Vagina (tissue), 2 donors: ENCODE data around the gene MRTFA. TPM values are rescaled to one million over a fixed set of nuclear protein-coding genes. Genes with fewer than 3 reads are reported as not detected.
"Not testable (repeated sequence)": the region's sequence is repeated elsewhere in the genome, so short reads cannot be mapped to it uniquely, and the experiment has no call there.

Source experiments
- DNase-seq, 2 donors: peaks; one replicate each; pipeline ENCODE4 v3.0.0-alpha.2; 2017; ENCODE audit errors: extremely low spot score in 2 of 2
- H3K27ac ChIP-seq: fragments of 200-600 bp; sonication (generic); one replicate; pipeline ENCODE4 v1.5.1; 2019
- H3K27me3 ChIP-seq: fragments of 200-600 bp; sonication (generic); one replicate; pipeline ENCODE4 v1.5.1; 2019
- H3K36me3 ChIP-seq, 2 donors: fragments of 200-600 bp; sonication (generic); one replicate each; pipeline ENCODE4 v1.5.1; 2017 to 2019
- H3K4me1 ChIP-seq: fragments of 200-600 bp; sonication (generic); one replicate; pipeline ENCODE4 v1.5.1; 2019
- H3K4me3 ChIP-seq, 2 donors: fragments of 200-600 bp; sonication (generic); 1 replicate in 1 of 2; 2 replicates in 1 of 2; pipeline ENCODE4 v1.5.1; 2016 to 2019
- H3K9me3 ChIP-seq: fragments of 200-600 bp; sonication (generic); one replicate; pipeline ENCODE4 v1.5.1; 2019
- CTCF ChIP-seq, 3 experiments: fragments of 450-650 bp in 2 of 3; fragments of 200-600 bp in 1 of 3; sonication (generic) in 1 of 3; IDR thresholded peaks; one replicate each; pipeline ENCODE4 v1.5.1; 2017 to 2019; ENCODE audit warnings: antibody characterized with exemption in 3 of 3, mild to moderate bottlenecking in 2 of 3, moderate library complexity in 2 of 3
- POLR2A ChIP-seq, 2 donors: fragments of 450-650 bp; IDR thresholded peaks; one replicate each; pipeline ENCODE4 v1.6.1; 2017; ENCODE audit warnings: antibody characterized with exemption in 2 of 2, mild to moderate bottlenecking in 2 of 2, moderate library complexity in 2 of 2
- POLR2AphosphoS5 ChIP-seq, 2 donors: sonication (generic); formaldehyde crosslinking; IDR thresholded peaks; one replicate each; pipeline ENCODE4 v1.9.0; 2017; ENCODE audit warnings: antibody characterized with exemption in 2 of 2, mild to moderate bottlenecking in 2 of 2, low read depth in 1 of 2; ENCODE audit not compliant: insufficient read depth in 1 of 2
- intact Hi-C: fragments of 100-400 bp; cut with DNase I; formaldehyde crosslinking; loops from one replicate; pipeline ENCODE4 v1.15.1; 2023
- total RNA-seq: library from RNA; depleted of rRNA; stranded (reverse); fragments of >200 nt; gene quantifications from one replicate; pipeline ENCODE4 v1.2.3, GENCODE V29; 2016

Gene MRTFA
- total RNA-seq, 1 donor from 2014 or later = 99.4 TPM

- Histone ChIP-seq H3K36me3 (no peaks in the 10 kb centered on the region), H3K4me3 (no peak overlapping the region), H3K27ac (no peak overlapping the region), H3K9me3 (no peaks in the 10 kb centered on the region), H3K4me1 (peaks cover 63% of the 10 kb centered on the region), H3K27me3 (no peaks in the 10 kb centered on the region)
- TF ChIP-seq POLR2AphosphoS5 (IDR thresholded peaks at IDR 0.05; ENCODE audit: insufficient read depth in 1 of 2, low read depth in 1 of 2) = no peak
- TF ChIP-seq POLR2A (IDR thresholded peaks at IDR 0.05) = no peak
- no peak for TF ChIP-seq CTCF (IDR thresholded peaks at IDR 0.05)
- DNase-seq = no peak
- intact Hi-C loops = no loop called here
These were observed 129.0 kb downstream of the MRTFA start for GRCh38 chr22:40507491-40507890.

GRCh38 chr22:40506762-40507161 is 129.8 kb downstream of the MRTFA start:
- H3K36me3 ChIP-seq = no peaks in the 10 kb centered on the region
- DNase-seq = no peak
- peaks cover 57% of the 10 kb centered on the region for H3K4me1 ChIP-seq
- no peak overlapping the region for H3K27ac ChIP-seq
- no peak for TF ChIP-seq POLR2A (IDR thresholded peaks at IDR 0.05)
- no peak for TF ChIP-seq POLR2AphosphoS5 (IDR thresholded peaks at IDR 0.05; ENCODE audit: insufficient read depth in 1 of 2, low read depth in 1 of 2)
- TF ChIP-seq CTCF (IDR thresholded peaks at IDR 0.05) = no peak
- no peaks in the 10 kb centered on the region for H3K27me3 ChIP-seq
- no peak overlapping the region for H3K4me3 ChIP-seq
- H3K9me3 ChIP-seq = no peaks in the 10 kb centered on the region
- intact Hi-C loops = no loop called here

- peaks cover 43% of the 10 kb centered on the region for H3K4me1 ChIP-seq
- no peak for TF ChIP-seq CTCF (IDR thresholded peaks at IDR 0.05)
- no peak for TF ChIP-seq POLR2A (IDR thresholded peaks at IDR 0.05)
- TF ChIP-seq POLR2AphosphoS5 (IDR thresholded peaks at IDR 0.05; ENCODE audit: insufficient read depth in 1 of 2, low read depth in 1 of 2) = no peak
- no peak overlapping the region for H3K27ac ChIP-seq
- H3K36me3 ChIP-seq = no peaks in the 10 kb centered on the region
- no peak for DNase-seq
- intact Hi-C loops = no loop called here
- H3K9me3 ChIP-seq = no peaks in the 10 kb centered on the region
- no peak overlapping the region for H3K4me3 ChIP-seq
- H3K27me3 ChIP-seq = no peaks in the 10 kb centered on the region
These were observed 132.0 kb downstream of the MRTFA start for GRCh38 chr22:40504285-40505249.

GRCh38 chr22:40502919-40503318 is 133.6 kb downstream of the MRTFA start:
- H3K9me3 ChIP-seq = no peaks in the 10 kb centered on the region

GRCh38 chr22:40500465-40500786 is 136.1 kb downstream of the MRTFA start:
- H3K4me3 ChIP-seq, DNase-seq, H3K9me3 ChIP-seq, intact Hi-C loops, H3K36me3 ChIP-seq, H3K27me3 ChIP-seq, H3K27ac ChIP-seq: not testable (repeated sequence)
- peaks cover 44% of the 10 kb centered on the region for H3K4me1 ChIP-seq

More at GRCh38 chr22:40502919-40503318, 133.6 kb downstream of the MRTFA start:
- no peaks in the 10 kb centered on the region for H3K27me3 ChIP-seq
- peaks cover 42% of the 10 kb centered on the region for H3K4me1 ChIP-seq
- no peak for DNase-seq
- no peak overlapping the region for H3K27ac ChIP-seq
- H3K4me3 ChIP-seq = no peak overlapping the region
- H3K36me3 ChIP-seq = no peaks in the 10 kb centered on the region
- intact Hi-C loops = no loop called here
- no peak for TF ChIP-seq CTCF (IDR thresholded peaks at IDR 0.05)
- no peak for TF ChIP-seq POLR2AphosphoS5 (IDR thresholded peaks at IDR 0.05; ENCODE audit: insufficient read depth in 1 of 2, low read depth in 1 of 2)
- no peak for TF ChIP-seq POLR2A (IDR thresholded peaks at IDR 0.05)
